MM.1S (cell line): ENCODE results near the gene MYBPC2.

ENCODE experiments used
- DNase-seq: peaks from one replicate; pipeline ENCODE4 v3.0.0-alpha.2; 2015
- H2AFZ ChIP-seq: fragments of 300-600 bp; sonication (generic); 2 replicates; pipeline ENCODE4 v1.6.0; 2016; ENCODE audit warnings: antibody characterized with exemption, low read length
- H3F3A ChIP-seq: fragments of 300-600 bp; sonication (generic); 2 replicates; pipeline ENCODE4 v1.6.1; 2016; ENCODE audit warnings: mild to moderate bottlenecking, antibody characterized with exemption, low read length, moderate library complexity, mixed read lengths; ENCODE audit not compliant: insufficient read depth
- H3K27ac ChIP-seq: fragments of 300-600 bp; sonication (generic); 2 replicates; pipeline ENCODE4 v1.5.1; 2016; ENCODE audit warnings: mild to moderate bottlenecking, low read length
- H3K27me3 ChIP-seq: fragments of 300-600 bp; sonication (generic); replicated peaks from 2 replicates; pipeline ENCODE4 v1.6.0; 2016; ENCODE audit warnings: low read length; ENCODE audit not compliant: insufficient read depth
- H3K36me3 ChIP-seq: fragments of 300-600 bp; sonication (generic); replicated peaks from 2 replicates; pipeline ENCODE4 v1.6.1; 2016; ENCODE audit warnings: mild to moderate bottlenecking, low read length, mixed read lengths; ENCODE audit not compliant: insufficient read depth
- H3K4me1 ChIP-seq: fragments of 300-600 bp; sonication (generic); 2 replicates; pipeline ENCODE4 v1.6.1; 2016; ENCODE audit warnings: low read length, mixed read lengths
- H3K4me2 ChIP-seq: fragments of 300-600 bp; sonication (generic); 2 replicates; pipeline ENCODE4 v1.6.0; 2016; ENCODE audit warnings: low read depth, low read length
- H3K4me3 ChIP-seq: fragments of 300-600 bp; sonication (generic); 2 replicates; pipeline ENCODE4 v1.5.1; 2016; ENCODE audit warnings: low read length, mixed read lengths
- H3K79me2 ChIP-seq: fragments of 300-600 bp; sonication (generic); 2 replicates; pipeline ENCODE4 v1.6.1; 2016; ENCODE audit warnings: mixed run types, low read length, mixed read lengths
- H3K9ac ChIP-seq: fragments of 300-600 bp; sonication (generic); 2 replicates; pipeline ENCODE4 v1.6.1; 2016; ENCODE audit warnings: low read length, mixed read lengths
- H3K9me2 ChIP-seq: fragments of 300-600 bp; sonication (generic); replicated peaks from 2 replicates; pipeline ENCODE4 v1.6.1; 2016; ENCODE audit warnings: mild to moderate bottlenecking, low read length, mixed read lengths; ENCODE audit not compliant: insufficient read depth
- H3K9me3 ChIP-seq: fragments of 300-600 bp; sonication (generic); replicated peaks from 2 replicates; pipeline ENCODE4 v1.6.1; 2016; ENCODE audit warnings: mild to moderate bottlenecking, low read length, mixed read lengths; ENCODE audit not compliant: insufficient read depth
- H4K20me1 ChIP-seq: fragments of 300-600 bp; sonication (generic); 2 replicates; pipeline ENCODE4 v1.6.1; 2016; ENCODE audit warnings: mild to moderate bottlenecking, low read length, moderate library complexity, mixed read lengths; ENCODE audit not compliant: insufficient read depth
- EZH2 ChIP-seq: fragments of 300-600 bp; sonication (generic); optimal IDR thresholded peaks from 2 replicates; pipeline ENCODE3; 2017; ENCODE audit warnings: low read depth, mild to moderate bottlenecking, antibody characterized with exemption, low read length, mixed read lengths
- EZH2phosphoT487 ChIP-seq: fragments of 300-600 bp; sonication (generic); IDR thresholded peaks from 2 replicates; pipeline ENCODE4 v1.6.1; 2018; ENCODE audit warnings: antibody characterized with exemption, low read length
- TF ChIP-seq, protein P1 (sequence below): fragments of 300-600 bp; sonication (generic); IDR thresholded peaks from 2 replicates; pipeline ENCODE4 v1.5.1; 2016; ENCODE audit warnings: antibody characterized with exemption, low read length, mixed read lengths

Gene MYBPC2

DNA sequence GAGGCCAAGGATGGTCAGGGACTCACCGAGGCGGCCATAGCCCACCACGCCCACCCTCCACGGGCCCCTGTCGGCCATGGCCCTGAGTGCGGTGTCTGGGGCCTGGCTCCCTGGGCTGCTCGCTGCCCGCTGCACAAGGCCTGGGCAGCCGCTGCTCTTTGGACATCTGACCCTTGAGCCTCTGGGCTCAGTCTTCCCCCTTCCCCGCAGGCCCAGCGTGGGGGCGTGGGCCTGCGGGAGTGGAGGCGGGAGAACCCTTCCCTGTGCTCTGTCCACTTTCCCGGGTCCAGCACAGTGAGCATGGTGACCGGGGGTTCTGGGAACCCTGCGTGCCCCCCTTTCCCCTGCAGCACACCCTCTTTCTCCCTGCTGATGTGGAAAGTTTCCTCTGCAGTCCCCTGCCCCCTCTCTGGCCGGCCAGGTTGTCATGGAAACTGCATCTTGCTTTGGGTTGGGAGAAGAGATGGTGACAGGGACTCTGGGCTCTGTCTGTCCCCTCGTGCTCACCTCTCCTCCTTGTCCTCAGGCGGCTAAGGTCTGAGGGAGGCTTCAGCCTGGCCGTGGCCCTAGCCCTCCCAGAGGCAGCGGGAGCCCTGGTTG lies 81.2 kb downstream of the MYBPC2 start, which contains the start of gene ASPDH:
Gene ASPDH (minus strand): TSS at position 168 of the 600 bp plus-strand sequence. CDS start 90 bp downstream, at position 78.
- Histone ChIP-seq H3K9ac (no peak within 1 kb of the TSS), H3K4me3 (no peak within 1 kb of the TSS), H2AFZ (no peak within 1 kb of the TSS), H3K9me2 (no peaks in the 10 kb centered on the region), H3F3A (no peaks in the 10 kb centered on the region), H3K4me2 (no peak within 1 kb of the TSS), H3K79me2 (no peaks in the 10 kb centered on the region), H3K9me3 (no peaks in the 10 kb centered on the region), H3K27me3 (no peaks in the 10 kb centered on the region), H3K36me3 (no peaks in the 10 kb centered on the region), H3K27ac (no peak within 1 kb of the TSS), H3K4me1 (0 out of 2 replicates have a peak, but pooled peaks cover 4% of the 10 kb centered on the region), H4K20me1 (no peaks in the 10 kb centered on the region)
- no peak for DNase-seq
- TF ChIP-seq EZH2 (no peak), EZH2phosphoT487 (no peak)
- TF ChIP-seq, protein P1, sequence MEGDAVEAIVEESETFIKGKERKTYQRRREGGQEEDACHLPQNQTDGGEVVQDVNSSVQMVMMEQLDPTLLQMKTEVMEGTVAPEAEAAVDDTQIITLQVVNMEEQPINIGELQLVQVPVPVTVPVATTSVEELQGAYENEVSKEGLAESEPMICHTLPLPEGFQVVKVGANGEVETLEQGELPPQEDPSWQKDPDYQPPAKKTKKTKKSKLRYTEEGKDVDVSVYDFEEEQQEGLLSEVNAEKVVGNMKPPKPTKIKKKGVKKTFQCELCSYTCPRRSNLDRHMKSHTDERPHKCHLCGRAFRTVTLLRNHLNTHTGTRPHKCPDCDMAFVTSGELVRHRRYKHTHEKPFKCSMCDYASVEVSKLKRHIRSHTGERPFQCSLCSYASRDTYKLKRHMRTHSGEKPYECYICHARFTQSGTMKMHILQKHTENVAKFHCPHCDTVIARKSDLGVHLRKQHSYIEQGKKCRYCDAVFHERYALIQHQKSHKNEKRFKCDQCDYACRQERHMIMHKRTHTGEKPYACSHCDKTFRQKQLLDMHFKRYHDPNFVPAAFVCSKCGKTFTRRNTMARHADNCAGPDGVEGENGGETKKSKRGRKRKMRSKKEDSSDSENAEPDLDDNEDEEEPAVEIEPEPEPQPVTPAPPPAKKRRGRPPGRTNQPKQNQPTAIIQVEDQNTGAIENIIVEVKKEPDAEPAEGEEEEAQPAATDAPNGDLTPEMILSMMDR: no peak

DNA sequence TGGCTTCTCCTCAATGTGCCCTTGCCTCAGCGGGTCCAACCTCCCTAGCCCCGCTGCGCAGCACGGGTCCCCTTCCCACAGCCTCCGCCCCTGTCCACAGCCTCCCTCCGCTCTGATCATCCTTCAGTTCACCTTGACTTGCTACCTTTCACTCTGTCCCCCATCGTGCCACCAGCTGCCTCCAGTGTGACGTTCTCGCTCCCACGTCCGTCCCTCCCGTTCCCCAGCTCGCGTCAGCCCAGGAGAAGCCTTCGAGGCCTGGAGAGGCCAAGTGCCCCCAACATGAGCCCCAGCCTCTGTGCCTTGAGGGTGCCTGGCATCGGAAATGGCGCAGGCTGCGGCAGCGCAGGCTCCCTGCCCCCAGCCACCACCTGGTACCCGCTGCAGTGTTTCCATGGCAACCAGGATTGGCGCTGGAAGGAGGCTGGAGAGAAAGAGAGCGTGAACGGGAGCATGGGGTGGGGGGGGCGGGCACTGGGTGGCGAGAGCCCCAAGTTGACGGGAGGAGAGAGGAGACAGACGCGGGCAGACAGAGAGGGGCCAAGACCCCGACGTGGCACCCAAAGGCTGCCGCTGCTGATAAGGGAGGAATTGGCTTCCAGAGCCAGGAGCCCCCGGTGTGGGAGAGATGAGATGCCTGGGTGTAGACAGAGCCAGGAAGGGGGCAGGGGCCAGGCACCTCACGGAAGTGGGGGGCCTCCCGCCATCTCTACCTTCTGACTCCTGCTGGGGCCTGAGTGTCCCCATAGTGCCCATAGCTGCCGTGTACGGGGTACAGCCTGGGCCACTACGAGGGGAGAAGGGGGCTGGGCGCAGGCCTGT lies 81.9 kb downstream of the MYBPC2 start:
- Histone ChIP-seq H3K4me3 (no peak overlapping the region), H2AFZ (no peak overlapping the region), H3K4me2 (no peak overlapping the region), H3K27ac (no peak overlapping the region), H3K27me3 (no peaks in the 10 kb centered on the region), H4K20me1 (no peaks in the 10 kb centered on the region), H3K79me2 (no peaks in the 10 kb centered on the region), H3K9me2 (no peaks in the 10 kb centered on the region), H3K4me1 (0 out of 2 replicates have a peak, but pooled peaks cover 4% of the 10 kb centered on the region), H3K9ac (no peak overlapping the region), H3K36me3 (no peaks in the 10 kb centered on the region), H3F3A (no peaks in the 10 kb centered on the region), H3K9me3 (no peaks in the 10 kb centered on the region)
- TF ChIP-seq EZH2phosphoT487 (no peak), EZH2 (no peak)
- TF ChIP-seq, protein P1: no peak
- DNase-seq: no peak

DNA sequence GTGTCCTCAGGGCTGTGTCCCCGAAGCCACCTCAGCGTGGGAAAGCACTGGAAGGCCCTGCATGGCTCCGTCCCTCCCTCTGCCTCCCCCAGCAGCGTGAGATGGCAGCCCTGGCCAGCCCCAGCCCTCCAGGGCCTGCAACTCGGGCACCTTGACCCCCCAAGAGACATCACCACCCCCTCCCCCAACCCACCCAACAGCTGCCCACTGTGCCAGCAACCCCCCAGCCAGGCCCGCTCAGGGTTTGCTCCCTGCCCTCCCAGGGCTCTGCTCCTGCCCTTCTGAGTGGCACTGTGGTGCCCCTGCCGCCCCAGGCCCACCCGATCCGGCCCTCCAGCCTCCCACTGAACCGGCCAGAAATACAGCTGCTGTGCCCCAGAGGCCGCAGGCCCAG lies 82.5 kb downstream of the MYBPC2 start:
- Histone ChIP-seq H2AFZ (no peak overlapping the region), H3K36me3 (no peaks in the 10 kb centered on the region), H3F3A (no peaks in the 10 kb centered on the region), H3K9me2 (no peaks in the 10 kb centered on the region), H3K9ac (no peak overlapping the region), H3K27ac (no peak overlapping the region), H3K9me3 (no peaks in the 10 kb centered on the region), H3K79me2 (no peaks in the 10 kb centered on the region), H3K4me1 (0 out of 2 replicates have a peak, but pooled peaks cover 4% of the 10 kb centered on the region), H3K27me3 (no peaks in the 10 kb centered on the region), H4K20me1 (no peaks in the 10 kb centered on the region), H3K4me2 (no peak overlapping the region), H3K4me3 (no peak overlapping the region)
- no peak for TF ChIP-seq EZH2
- TF ChIP-seq, protein P1: no peak
- DNase-seq: no peak
